BJ (cell line): ENCODE results near the gene MNAT1. TPM values are rescaled to one million over a fixed set of nuclear protein-coding genes. Genes with fewer than 3 reads are reported as not detected.

Source experiments
- CTCF ChIA-PET: fragments of 350-600 bp; formaldehyde crosslinking; extraction: SDS; loops from one replicate; lab custom pipeline; 2021; ENCODE audit warnings: antibody characterized with exemption, inconsistent platforms; lab: Yijun Ruan, JAX
- POLR2A ChIA-PET: fragments of 300-600 bp; sonication (Branson Sonifier 250); formaldehyde crosslinking; extraction: SDS; loops from one replicate; lab custom pipeline; 2021; ENCODE audit warnings: antibody characterized with exemption; lab: Charles Lee
- DNase-seq: peaks from one replicate; pipeline ENCODE4 v3.0.0-alpha.2; 2011; ENCODE audit warnings: low read depth
- H3K27me3 ChIP-seq: 2 replicates; pipeline ENCODE4 v1.6.0; 2011; ENCODE audit warnings: low read length; ENCODE audit not compliant: control insufficient read depth, insufficient read depth
- H3K36me3 ChIP-seq: 2 replicates; pipeline ENCODE4 v1.5.1; 2011; ENCODE audit warnings: low read length; ENCODE audit not compliant: control insufficient read depth, insufficient read depth
- H3K4me3 ChIP-seq: 2 replicates; pipeline ENCODE4 v1.5.1; 2011; ENCODE audit warnings: low read depth, mild to moderate bottlenecking, control low read depth, low read length
- CTCF ChIP-seq: IDR thresholded peaks from 2 replicates; pipeline ENCODE4 v1.5.1; 2011; ENCODE audit warnings: low read depth, mild to moderate bottlenecking, control low read depth, inconsistent platforms, low read length, moderate library complexity; ENCODE audit not compliant: insufficient read depth
- polyA plus RNA-seq: library from polyadenylated mRNA; depleted of rRNA; stranded (reverse); fragments of >200 nt; gene quantifications from 2 replicates; pipeline ENCODE4 v1.2.3, GENCODE V29; 2011

MNAT1 gene
- polyA plus RNA-seq, 1 experiment = 30.8 TPM

DNA sequence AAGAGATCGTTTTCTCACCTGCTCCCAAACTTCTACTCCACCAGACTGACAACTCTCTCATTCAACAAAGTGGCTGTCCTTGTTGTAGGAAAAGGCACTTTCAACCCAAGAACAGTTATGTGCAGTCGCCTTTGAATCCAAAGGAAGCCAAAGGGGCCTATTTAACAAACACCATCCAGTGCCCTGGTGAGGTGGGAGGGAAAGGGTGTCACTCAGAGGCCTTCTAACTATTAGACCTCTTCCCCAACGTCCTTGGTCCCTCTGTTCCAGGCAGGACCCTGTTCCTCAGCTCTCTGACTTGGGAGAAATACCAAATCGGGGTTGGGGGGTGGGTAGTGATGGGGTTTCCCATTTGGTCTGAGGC lies 13.6 kb upstream of the MNAT1 start:
- CTCF ChIA-PET = interaction anchor here (0.7 to 1.2 kb wide), 3 partner anchors 68 to 532 kb away, joined by 3 to 5 read pairs (median 3); no protein-coding TSS in a partner anchor
- no peaks in the 10 kb centered on the region for H3K27me3 ChIP-seq
- POLR2A ChIA-PET = interaction anchor here (0.6 kb wide), 1 partner anchor 313 kb away, joined by 18 read pairs; no protein-coding TSS in a partner anchor
- no peak for DNase-seq
- H3K4me3 ChIP-seq = peak overlapping the region; percentile 94
- H3K36me3 ChIP-seq = peaks cover 7% of the 10 kb centered on the region
- TF ChIP-seq CTCF = no peak

GRCh38 chr14:60721326-60722106 lies 13.0 kb upstream of the MNAT1 start:
- CTCF ChIA-PET = interaction anchor here (0.7 to 2.0 kb wide), 5 partner anchors 8 to 532 kb away, joined by 3 to 6 read pairs (median 3); no protein-coding TSS in a partner anchor
- peak; percentile 56 for TF ChIP-seq CTCF
- DNase-seq = no peak
- POLR2A ChIA-PET = interaction anchor here (0.6 kb wide), 2 partner anchors 130 to 313 kb away, joined by 7 to 18 read pairs; no protein-coding TSS in a partner anchor
- Histone ChIP-seq H3K36me3 (peaks cover 7% of the 10 kb centered on the region), H3K27me3 (no peaks in the 10 kb centered on the region), H3K4me3 (peak overlapping the region; percentile 94)

- H3K4me3 ChIP-seq = peak overlapping the region; percentile 94
- peaks cover 7% of the 10 kb centered on the region for H3K36me3 ChIP-seq
- H3K27me3 ChIP-seq = no peaks in the 10 kb centered on the region
- POLR2A ChIA-PET = no interaction called here
- no peak for DNase-seq
- CTCF ChIA-PET = interaction anchor here (1.0 to 2.0 kb wide), 4 partner anchors 9 to 531 kb away, joined by 3 to 6 read pairs (median 4); no protein-coding TSS in a partner anchor
- TF ChIP-seq CTCF = no peak
These were observed 12.5 kb upstream of the MNAT1 start for GRCh38 chr14:60722107-60722356.

DNA sequence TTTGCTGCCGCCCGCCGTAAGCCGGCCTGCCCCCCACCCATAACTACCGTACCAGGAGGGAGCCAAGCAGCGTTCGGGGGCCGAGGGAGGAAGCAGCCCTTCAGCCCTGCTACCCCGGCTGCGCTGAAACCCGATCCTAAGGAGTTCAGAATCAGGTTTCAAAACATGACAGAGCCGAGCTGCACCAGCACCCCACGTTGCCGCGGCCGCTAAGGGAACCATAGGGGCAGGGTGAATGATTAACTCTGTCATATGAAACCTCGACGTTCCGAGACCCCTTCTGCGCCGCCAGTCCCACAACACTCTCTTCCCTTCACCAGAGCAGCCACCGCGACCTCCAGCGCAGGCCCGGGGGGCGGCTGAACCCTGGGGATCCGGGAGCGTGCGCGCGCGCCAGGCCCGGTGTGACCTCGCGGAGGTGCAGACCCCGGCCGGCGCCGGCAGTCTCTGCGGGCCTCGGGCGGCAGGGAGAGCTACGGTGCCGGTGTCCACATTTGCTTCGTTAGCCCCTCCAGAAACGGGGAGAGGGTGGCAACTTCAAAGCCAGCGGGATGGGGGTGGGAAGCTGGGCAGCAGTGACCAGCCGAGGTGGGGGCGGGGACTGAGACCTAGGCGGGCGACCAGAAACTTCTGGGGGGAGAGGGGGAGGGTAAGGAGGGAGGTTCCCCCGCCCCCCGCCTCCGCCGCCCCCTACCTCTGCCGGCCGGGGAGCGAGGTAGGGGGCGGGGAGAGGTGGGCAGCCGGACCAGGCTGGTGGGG lies 12.0 kb upstream of the MNAT1 start:
- no peak for DNase-seq
- H3K36me3 ChIP-seq = peaks cover 7% of the 10 kb centered on the region
- no peaks in the 10 kb centered on the region for H3K27me3 ChIP-seq
- POLR2A ChIA-PET = interaction anchor here (0.6 to 0.8 kb wide), 3 partner anchors 65 to 423 kb away, joined by 3 to 21 read pairs (median 3); no protein-coding TSS in a partner anchor
- CTCF ChIA-PET = interaction anchor here (1.0 to 2.0 kb wide), 4 partner anchors 9 to 531 kb away, joined by 3 to 6 read pairs (median 4); no protein-coding TSS in a partner anchor
- H3K4me3 ChIP-seq = peak overlapping the region; percentile 94
- TF ChIP-seq CTCF = no peak
